ENCODE measurements around the gene EHD3. TPM values are rescaled to one million over a fixed set of nuclear protein-coding genes. Genes with fewer than 3 reads are reported as not detected.

The EHD3 gene
- 12.7 to 13.2 TPM (median 12.9 TPM) in 3 replicates for total RNA-seq

DNA sequence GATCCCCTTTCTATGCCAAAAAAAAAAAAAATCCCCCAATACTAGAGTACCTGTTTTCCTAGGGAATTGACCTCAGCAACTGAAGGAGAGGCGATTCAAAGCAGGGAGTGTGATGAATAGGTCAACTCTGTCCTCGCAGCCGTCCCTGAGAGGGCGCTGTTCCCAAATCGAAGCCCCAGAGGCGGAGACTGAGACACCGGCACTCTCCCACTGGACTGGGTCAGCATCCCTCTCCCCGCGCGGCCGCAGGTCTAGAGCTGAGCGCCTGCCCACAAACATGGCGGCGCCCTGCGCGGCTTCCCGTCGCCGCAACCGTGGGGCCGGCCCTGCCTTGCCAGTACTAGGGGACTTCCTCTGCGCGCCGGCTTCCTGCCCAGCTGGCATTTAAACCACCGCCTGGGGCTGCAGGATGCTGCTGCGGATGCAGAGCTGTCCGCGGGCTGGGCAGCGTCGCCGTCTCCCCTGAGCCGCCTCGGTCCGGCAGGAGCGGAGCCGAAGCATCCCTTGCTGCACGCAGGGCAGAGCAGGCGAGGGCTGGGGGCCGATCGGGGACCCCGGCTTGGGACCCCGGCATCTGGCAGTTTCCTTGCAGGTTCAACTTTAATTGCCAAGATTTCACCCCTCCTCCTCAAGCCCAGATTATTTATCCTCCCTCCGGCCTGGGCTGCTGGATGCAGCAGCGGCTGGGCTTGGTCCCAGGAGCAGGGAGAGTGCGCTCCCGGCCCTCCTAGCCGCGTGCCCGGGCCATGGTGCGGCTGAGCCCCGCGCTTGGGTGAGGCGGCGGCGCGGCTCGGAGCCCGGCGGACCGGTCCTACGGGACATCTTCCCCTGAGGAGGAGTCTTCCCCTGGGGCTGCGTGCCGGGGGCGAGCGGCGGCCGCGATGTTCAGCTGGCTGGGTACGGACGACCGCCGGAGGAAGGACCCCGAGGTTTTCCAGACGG lies at the start of gene EHD3:
TSS of gene EHD3 (plus strand) at position 412 of the 942 bp plus-strand sequence. CDS start at position 882, 470 bp downstream.
- peak; percentile 83 to 90 for DNase-seq (ENCODE audit: low spot score in 2 of 2, unreplicated experiment in 2 of 2)
- TF ChIP-seq CTCF (IDR thresholded peaks at IDR 0.05; ENCODE audit: unreplicated experiment): no peak
- Mint-ChIP-seq H3K9me3 (no peaks in the 10 kb centered on the region), H3K36me3 (no peaks in the 10 kb centered on the region), H3K4me3 (peak within 1 kb of the TSS; percentile 76), H3K4me1 (peaks cover 54% of the 10 kb centered on the region), H3K27me3 (ENCODE audit: low read depth) (no peaks in the 10 kb centered on the region), H3K27ac (peak within 1 kb of the TSS; percentile 49)

DNA sequence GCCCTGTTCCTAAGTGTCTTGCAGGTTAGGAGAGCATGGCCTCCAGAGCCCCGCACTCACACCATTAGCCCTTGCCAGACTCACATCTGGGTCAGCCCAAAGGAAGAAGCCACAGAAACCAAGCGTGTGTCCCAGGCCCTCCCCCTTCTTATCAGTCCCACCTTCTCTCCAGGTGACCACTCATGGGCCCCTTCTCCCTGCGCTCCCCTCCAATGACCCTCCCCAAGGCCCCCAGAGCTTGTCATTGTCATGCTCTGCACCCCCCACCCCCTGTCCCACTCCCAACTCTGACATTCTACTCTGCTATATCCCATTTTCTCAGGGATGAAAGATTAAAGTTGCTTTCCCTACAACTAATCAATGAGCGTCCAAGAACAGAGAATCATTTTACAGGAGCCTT lies 46.8 kb upstream of the EHD3 start:
- Mint-ChIP-seq H3K4me3 (no peak overlapping the region), H3K9me3 (no peaks in the 10 kb centered on the region), H3K36me3 (no peaks in the 10 kb centered on the region), H3K4me1 (no peaks in the 10 kb centered on the region), H3K27ac (no peak overlapping the region), H3K27me3 (ENCODE audit: low read depth) (peaks cover 37% of the 10 kb centered on the region)
- TF ChIP-seq CTCF (IDR thresholded peaks at IDR 0.05; ENCODE audit: unreplicated experiment): no peak
- no peak for DNase-seq (ENCODE audit: low spot score in 2 of 2, unreplicated experiment in 2 of 2)

DNA sequence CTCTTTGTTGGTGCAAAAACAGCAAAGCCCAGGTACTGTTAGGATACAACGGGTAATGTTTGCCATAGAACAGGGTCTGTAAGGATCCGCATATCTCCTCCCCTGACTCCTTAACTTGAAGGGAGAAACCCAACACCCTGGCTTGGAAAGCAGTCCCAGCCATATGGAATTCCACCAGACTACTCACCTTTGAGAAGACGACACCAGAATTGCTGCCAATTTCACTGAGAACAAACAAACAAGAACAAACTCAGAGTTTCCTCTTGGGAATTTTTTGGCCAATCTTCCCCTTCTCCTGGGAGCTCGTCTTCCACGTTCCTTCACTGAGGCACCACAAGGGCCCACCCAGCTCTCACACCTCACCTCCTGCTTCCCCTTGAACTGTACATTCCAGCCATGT lies 45.8 kb upstream of the EHD3 start:
- Mint-ChIP-seq H3K27me3 (ENCODE audit: low read depth) (peaks cover 37% of the 10 kb centered on the region), H3K4me1 (no peaks in the 10 kb centered on the region), H3K9me3 (no peaks in the 10 kb centered on the region), H3K4me3 (no peak overlapping the region), H3K36me3 (no peaks in the 10 kb centered on the region), H3K27ac (no peak overlapping the region)
- no peak for DNase-seq (ENCODE audit: low spot score in 2 of 2, unreplicated experiment in 2 of 2)
- no peak for TF ChIP-seq CTCF (IDR thresholded peaks at IDR 0.05; ENCODE audit: unreplicated experiment)

- peaks cover 36% of the 10 kb centered on the region for H3K27me3 Mint-ChIP-seq (ENCODE audit: low read depth)
- no peaks in the 10 kb centered on the region for H3K4me1 Mint-ChIP-seq
- no peaks in the 10 kb centered on the region for H3K9me3 Mint-ChIP-seq
- no peak for DNase-seq (ENCODE audit: low spot score in 2 of 2, unreplicated experiment in 2 of 2)
- TF ChIP-seq CTCF (IDR thresholded peaks at IDR 0.05; ENCODE audit: unreplicated experiment): no peak
- H3K4me3 Mint-ChIP-seq: no peak overlapping the region
- H3K36me3 Mint-ChIP-seq: no peaks in the 10 kb centered on the region
- H3K27ac Mint-ChIP-seq: no peak overlapping the region
Measured at GRCh38 chr2:31189141-31189540, 44.8 kb upstream of the EHD3 start.

- Mint-ChIP-seq H3K27me3 (ENCODE audit: low read depth) (peaks cover 27% of the 10 kb centered on the region), H3K9me3 (no peaks in the 10 kb centered on the region), H3K36me3 (no peaks in the 10 kb centered on the region), H3K4me1 (no peaks in the 10 kb centered on the region), H3K27ac (no peak overlapping the region), H3K4me3 (no peak overlapping the region)
- DNase-seq (ENCODE audit: low spot score in 2 of 2, unreplicated experiment in 2 of 2): no peak
- no peak for TF ChIP-seq CTCF (IDR thresholded peaks at IDR 0.05; ENCODE audit: unreplicated experiment)
Measured at GRCh38 chr2:31190188-31190587, 43.8 kb upstream of the EHD3 start.
